Thyroid gland (tissue), 4 donors: ENCODE measurements around the gene ACTN2.

Source experiments
- POLR2A ChIP-seq, 2 donors: fragments of 450-650 bp; IDR thresholded peaks; one replicate each; pipeline ENCODE4 v1.6.1; 2017; ENCODE audit warnings: antibody characterized with exemption in 2 of 2, mild to moderate bottlenecking in 2 of 2, moderate library complexity in 1 of 2
- TF ChIP-seq, protein P1 (sequence below), 6 experiments: fragments of 200-600 bp in 3 of 6; fragments of 450-650 bp in 3 of 6; sonication (generic) in 3 of 6; IDR thresholded peaks; one replicate each; pipeline ENCODE4 v1.5.1; 2016 to 2019; ENCODE audit warnings: antibody characterized with exemption in 6 of 6, mild to moderate bottlenecking in 2 of 6, inconsistent platforms in 1 of 6, moderate library complexity in 1 of 6

- TF ChIP-seq, protein P1, sequence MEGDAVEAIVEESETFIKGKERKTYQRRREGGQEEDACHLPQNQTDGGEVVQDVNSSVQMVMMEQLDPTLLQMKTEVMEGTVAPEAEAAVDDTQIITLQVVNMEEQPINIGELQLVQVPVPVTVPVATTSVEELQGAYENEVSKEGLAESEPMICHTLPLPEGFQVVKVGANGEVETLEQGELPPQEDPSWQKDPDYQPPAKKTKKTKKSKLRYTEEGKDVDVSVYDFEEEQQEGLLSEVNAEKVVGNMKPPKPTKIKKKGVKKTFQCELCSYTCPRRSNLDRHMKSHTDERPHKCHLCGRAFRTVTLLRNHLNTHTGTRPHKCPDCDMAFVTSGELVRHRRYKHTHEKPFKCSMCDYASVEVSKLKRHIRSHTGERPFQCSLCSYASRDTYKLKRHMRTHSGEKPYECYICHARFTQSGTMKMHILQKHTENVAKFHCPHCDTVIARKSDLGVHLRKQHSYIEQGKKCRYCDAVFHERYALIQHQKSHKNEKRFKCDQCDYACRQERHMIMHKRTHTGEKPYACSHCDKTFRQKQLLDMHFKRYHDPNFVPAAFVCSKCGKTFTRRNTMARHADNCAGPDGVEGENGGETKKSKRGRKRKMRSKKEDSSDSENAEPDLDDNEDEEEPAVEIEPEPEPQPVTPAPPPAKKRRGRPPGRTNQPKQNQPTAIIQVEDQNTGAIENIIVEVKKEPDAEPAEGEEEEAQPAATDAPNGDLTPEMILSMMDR (IDR thresholded peaks at IDR 0.05), result no peak
- TF ChIP-seq POLR2A (IDR thresholded peaks at IDR 0.05), result no peak
These were observed 19.9 kb downstream of the ACTN2 start for GRCh38 chr1:236706183-236706582.
